SK-N-SH (cell line): ENCODE results near the gene GUCD1. TPM values are rescaled to one million over a fixed set of nuclear protein-coding genes. Genes with fewer than 3 reads are reported as not detected.

ENCODE experiments used
- CTCF ChIA-PET: fragments of 300-600, 350-600 bp; formaldehyde crosslinking; extraction: SDS; loops from one replicate; lab custom pipeline; 2021; lab: Yijun Ruan, JAX
- POLR2A ChIA-PET: fragments of 350-600 bp; sonication (Branson Sonifier 250); formaldehyde crosslinking; extraction: SDS; loops from one replicate; lab custom pipeline; 2020; ENCODE audit warnings: antibody characterized with exemption, inconsistent platforms; lab: Yijun Ruan, JAX
- DNase-seq: peaks from one replicate; pipeline ENCODE4 v3.0.0; 2012
- H2AFZ ChIP-seq: fragments of 200-600 bp; sonication (generic); 2 replicates; pipeline ENCODE4 v1.8.1; 2016; ENCODE audit warnings: antibody characterized with exemption, mild to moderate bottlenecking, low read depth
- H3F3A ChIP-seq: fragments of 200-600 bp; sonication (generic); replicated peaks from 2 replicates; pipeline ENCODE3; 2016; ENCODE audit warnings: antibody characterized with exemption, mild to moderate bottlenecking; ENCODE audit not compliant: insufficient read depth
- H3K27ac ChIP-seq, 2 experiments: fragments of 200-500 bp in 1 of 2; fragments of 200-600 bp in 1 of 2; sonication (Bioruptor generic) in 1 of 2; sonication (generic), shearing (Covaris generic) in 1 of 2; 2 replicates each; pipeline versions ENCODE4 v1.5.1 to v1.6.1; 2014 to 2016; ENCODE audit warnings: low read depth in 2 of 2, inconsistent platforms in 1 of 2, low read length in 1 of 2, mild to moderate bottlenecking in 1 of 2, mixed read lengths in 1 of 2
- H3K27me3 ChIP-seq: fragments of 200-600 bp; sonication (generic), shearing (Covaris generic); 2 replicates; pipeline ENCODE4 v1.6.1; 2016; ENCODE audit warnings: mixed run types; ENCODE audit not compliant: insufficient read depth
- H3K36me3 ChIP-seq, 2 experiments: fragments of 200-500 bp in 1 of 2; fragments of 200-600 bp in 1 of 2; sonication (Bioruptor generic) in 1 of 2; sonication (generic) in 1 of 2; replicated peaks in 1 of 2; 2 replicates each; pipeline versions ENCODE3 to v1.5.1; 2014 to 2016; ENCODE audit warnings: low read length in 1 of 2, mild to moderate bottlenecking in 1 of 2; ENCODE audit not compliant: insufficient read depth in 2 of 2, control insufficient read depth in 1 of 2
- H3K4me1 ChIP-seq, 2 experiments: fragments of 200-500 bp in 1 of 2; fragments of 200-600 bp in 1 of 2; sonication (Bioruptor generic) in 1 of 2; sonication (generic), shearing (Covaris generic) in 1 of 2; 2 replicates each; pipeline versions ENCODE4 v1.5.1 to v1.6.1; 2014 to 2016; ENCODE audit warnings: low read depth in 1 of 2, low read length in 1 of 2, mixed run types in 1 of 2; ENCODE audit not compliant: insufficient read depth in 2 of 2, control insufficient read depth in 1 of 2
- H3K4me2 ChIP-seq: fragments of 200-600 bp; sonication (generic), shearing (Covaris generic); 2 replicates; pipeline ENCODE4 v1.6.1; 2017; ENCODE audit warnings: mixed run types
- H3K4me3 ChIP-seq, 2 experiments: fragments of 200-500 bp in 1 of 2; fragments of 200-600 bp in 1 of 2; sonication (Bioruptor generic) in 1 of 2; sonication (generic), shearing (Covaris generic) in 1 of 2; 2 replicates each; pipeline versions ENCODE4 v1.5.1 to v1.8.1; 2014 to 2016; ENCODE audit warnings: low read depth in 2 of 2, inconsistent platforms in 1 of 2, low read length in 1 of 2, mild to moderate bottlenecking in 1 of 2, mixed read lengths in 1 of 2, moderate library complexity in 1 of 2
- H3K79me2 ChIP-seq: fragments of 200-600 bp; sonication (generic); 2 replicates; pipeline ENCODE4 v1.8.1; 2017; ENCODE audit warnings: mild to moderate bottlenecking; ENCODE audit not compliant: insufficient read depth
- H3K9ac ChIP-seq: fragments of 200-600 bp; sonication (generic); 2 replicates; pipeline ENCODE4 v1.6.1; 2017; ENCODE audit warnings: mixed run types
- H3K9me2 ChIP-seq: fragments of 200-600 bp; sonication (generic); 2 replicates; pipeline ENCODE4 v1.6.1; 2017; ENCODE audit warnings: mixed run types
- H3K9me3 ChIP-seq: fragments of 200-600 bp; sonication (generic); 2 replicates; pipeline ENCODE4 v1.6.1; 2017; ENCODE audit warnings: mixed run types, mild to moderate bottlenecking, moderate library complexity
- H4K20me1 ChIP-seq: fragments of 200-600 bp; sonication (generic); 2 replicates; pipeline ENCODE4 v1.6.1; 2017; ENCODE audit warnings: mild to moderate bottlenecking, mixed run types; ENCODE audit not compliant: insufficient read depth
- CTCF ChIP-seq: fragments of 200-600 bp; sonication (generic); IDR thresholded peaks from 2 replicates; pipeline ENCODE4 v1.6.1; 2017; ENCODE audit warnings: antibody characterized with exemption, mild to moderate bottlenecking, moderate library complexity
- ELF1 ChIP-seq: IDR thresholded peaks from 2 replicates; pipeline ENCODE4 v1.4.0; 2012
- EP300 ChIP-seq, 2 experiments: IDR thresholded peaks; 2 replicates each; pipeline versions ENCODE4 v1.4.0 to v1.6.1; 2012; ENCODE audit warnings: borderline replicate concordance in 1 of 2, low read depth in 1 of 2, low read length in 1 of 2
- EZH2phosphoT487 ChIP-seq: fragments of 200-600 bp; sonication (generic); IDR thresholded peaks from 2 replicates; pipeline ENCODE4 v1.6.1; 2017; ENCODE audit warnings: low read depth, mixed run types, mild to moderate bottlenecking, antibody characterized with exemption, moderate library complexity, borderline replicate concordance
- FOSL2 ChIP-seq: IDR thresholded peaks from 2 replicates; pipeline ENCODE4 v1.4.0; 2012; ENCODE audit warnings: low read depth, mild to moderate bottlenecking, moderate library complexity, borderline replicate concordance
- GABPA ChIP-seq: IDR thresholded peaks from 2 replicates; pipeline ENCODE4 v1.4.0; 2012; ENCODE audit warnings: low read depth, mild to moderate bottlenecking
- GATA2 ChIP-seq: sonication (generic); formaldehyde crosslinking; IDR thresholded peaks from 2 replicates; pipeline ENCODE4 v1.5.0; 2020; ENCODE audit warnings: mild to moderate bottlenecking, missing genetic modification reagents
- IRF3 ChIP-seq: fragments of 150-350 bp; IDR thresholded peaks from 2 replicates; pipeline ENCODE4 v1.6.1; 2016; ENCODE audit warnings: mild to moderate bottlenecking, low read depth, low read length
- JUND ChIP-seq: IDR thresholded peaks from 2 replicates; pipeline ENCODE4 v1.4.0; 2012
- MAX ChIP-seq: IDR thresholded peaks from 2 replicates; pipeline ENCODE4 v1.4.0; 2012; ENCODE audit warnings: low read depth
- MXI1 ChIP-seq: IDR thresholded peaks from 2 replicates; pipeline ENCODE4 v1.6.1; 2012; ENCODE audit warnings: mild to moderate bottlenecking, low read depth, low read length, improper control_type of control experiment
- PBX3 ChIP-seq: IDR thresholded peaks from 2 replicates; pipeline ENCODE4; 2012
- RAD21 ChIP-seq: IDR thresholded peaks from 2 replicates; pipeline ENCODE4 v1.6.1; 2012; ENCODE audit warnings: mild to moderate bottlenecking, low read length
- RFX5 ChIP-seq: IDR thresholded peaks from 2 replicates; pipeline ENCODE4 v1.6.1; 2012; ENCODE audit warnings: mild to moderate bottlenecking, improper control_type of control experiment, low read length
- RXRA ChIP-seq: IDR thresholded peaks from 2 replicates; pipeline ENCODE4 v1.4.0; 2012; ENCODE audit warnings: low read depth, mild to moderate bottlenecking, borderline replicate concordance
- SIN3A ChIP-seq: IDR thresholded peaks from 2 replicates; pipeline ENCODE4 v1.6.1; 2012; ENCODE audit warnings: low read depth, mild to moderate bottlenecking, low read length, moderate library complexity, borderline replicate concordance
- SMC3 ChIP-seq: IDR thresholded peaks from 2 replicates; pipeline ENCODE4 v1.6.1; 2012; ENCODE audit warnings: low read depth, low read length, improper control_type of control experiment
- TAF1 ChIP-seq: IDR thresholded peaks from 2 replicates; pipeline ENCODE4 v1.6.1; 2012; ENCODE audit warnings: low read depth, mild to moderate bottlenecking, low read length, moderate library complexity, borderline replicate concordance
- TCF12 ChIP-seq: IDR thresholded peaks from 2 replicates; pipeline ENCODE4 v1.4.0; 2012
- ZBTB33 ChIP-seq: IDR thresholded peaks from 2 replicates; pipeline ENCODE4 v1.4.0; 2012; ENCODE audit warnings: low read depth, borderline replicate concordance
- WGBS: methylation state at CpG from one replicate; pipeline ENCODE4 v1.1.6; 2017; ENCODE audit warnings: low lambda C conversion rate; 5-methylcytosine and 5-hydroxymethylcytosine counted together
- polyA plus RNA-seq, 3 experiments: library from polyadenylated mRNA; depleted of rRNA; stranded (reverse); fragments of >200 nt; gene quantifications; 2 replicates each; pipeline ENCODE4 v1.2.3, GENCODE V29; 2012

The GUCD1 gene
- polyA plus RNA-seq, 1 of the 3 experiments (the other 2 are of a cell fraction), result 71.0 TPM

- Histone ChIP-seq H3K9me2 (no peaks in the 10 kb centered on the region), H3K4me1 (peaks cover 9 to 15% of the 10 kb centered on the region in 2 experiments; a peak in 2 of 4 replicates), H2AFZ (no peak overlapping the region), H3K4me2 (no peak overlapping the region), H3K9me3 (no peaks in the 10 kb centered on the region), H3K36me3 (peaks cover 2 to 23% of the 10 kb centered on the region in 2 experiments), H4K20me1 (no peaks in the 10 kb centered on the region), H3K27me3 (no peaks in the 10 kb centered on the region), H3K27ac (no peak overlapping the region), H3K4me3 (no peak overlapping the region), H3K9ac (no peak overlapping the region), H3F3A (peaks cover 31% of the 10 kb centered on the region), H3K79me2 (no peaks in the 10 kb centered on the region)
- WGBS, result 89% methylated on average over 1 of the region's 1 CpG
- no peak for DNase-seq
- CTCF ChIA-PET, result interaction anchor here (1.4 kb wide), 1 partner anchor 15 kb away, joined by 3 read pairs; no protein-coding TSS in a partner anchor
- POLR2A ChIA-PET, result no interaction called here
- TF ChIP-seq MAX (no peak), ELF1 (no peak), TAF1 (no peak), EP300 (IDR thresholded peaks at IDR 0.05; ENCODE audit: borderline replicate concordance in 1 of 2, low read depth in 1 of 2, low read length in 1 of 2) (no peak), GATA2 (CRISPR knock-in tag) (no peak), FOSL2 (no peak), RFX5 (no peak), MXI1 (no peak), PBX3 (no peak)
Observed at GRCh38 chr22:24579258-24579601, 24.3 kb upstream of the GUCD1 start.

GRCh38 chr22:24578355-24579257 is 23.7 kb upstream of the GUCD1 start:
- peaks cover 3 to 9% of the 10 kb centered on the region in 2 experiments; a peak in 2 of 4 replicates for H3K4me1 ChIP-seq
- no peak overlapping the region for H3K4me3 ChIP-seq
- H3F3A ChIP-seq, result peaks cover 34% of the 10 kb centered on the region
- no peak overlapping the region for H3K9ac ChIP-seq
- no peaks in the 10 kb centered on the region for H4K20me1 ChIP-seq
- H3K36me3 ChIP-seq, result peaks cover 7 to 26% of the 10 kb centered on the region in 2 experiments
- no peak for DNase-seq
- 94% methylated on average over 8 of the region's 8 CpGs for WGBS
- no peak overlapping the region for H3K27ac ChIP-seq
- no peak overlapping the region for H3K4me2 ChIP-seq
- no peaks in the 10 kb centered on the region for H3K79me2 ChIP-seq
- ChIA-PET POLR2A (no interaction called here), CTCF (interaction anchor here (1.4 kb wide), 1 partner anchor 16 kb away, joined by 3 read pairs; no protein-coding TSS in a partner anchor)
- no peaks in the 10 kb centered on the region for H3K9me2 ChIP-seq
- no peaks in the 10 kb centered on the region for H3K9me3 ChIP-seq
- no peaks in the 10 kb centered on the region for H3K27me3 ChIP-seq
- H2AFZ ChIP-seq, result no peak overlapping the region
- TF ChIP-seq ZBTB33 (no peak), SMC3 (no peak), RFX5 (no peak), SIN3A (no peak), TCF12 (no peak), GATA2 (CRISPR knock-in tag) (no peak), MXI1 (no peak), RAD21 (no peak), EZH2phosphoT487 (no peak), IRF3 (no peak), TAF1 (no peak), CTCF (no peak), FOSL2 (no peak), JUND (no peak), RXRA (no peak), GABPA (no peak)
